Activated CD8-positive, alpha-beta memory T cell treated with anti-CD3 and anti-CD28 coated beads for 4 hours (primary cell): Measurements from ENCODE around the gene RPL18A.

ENCODE experiments used
- DNase-seq, 2 donors: peaks; one replicate each; pipeline ENCODE4 v3.0.0-alpha.2; 2020; ENCODE audit warnings: low read depth in 2 of 2

Gene RPL18A

DNA sequence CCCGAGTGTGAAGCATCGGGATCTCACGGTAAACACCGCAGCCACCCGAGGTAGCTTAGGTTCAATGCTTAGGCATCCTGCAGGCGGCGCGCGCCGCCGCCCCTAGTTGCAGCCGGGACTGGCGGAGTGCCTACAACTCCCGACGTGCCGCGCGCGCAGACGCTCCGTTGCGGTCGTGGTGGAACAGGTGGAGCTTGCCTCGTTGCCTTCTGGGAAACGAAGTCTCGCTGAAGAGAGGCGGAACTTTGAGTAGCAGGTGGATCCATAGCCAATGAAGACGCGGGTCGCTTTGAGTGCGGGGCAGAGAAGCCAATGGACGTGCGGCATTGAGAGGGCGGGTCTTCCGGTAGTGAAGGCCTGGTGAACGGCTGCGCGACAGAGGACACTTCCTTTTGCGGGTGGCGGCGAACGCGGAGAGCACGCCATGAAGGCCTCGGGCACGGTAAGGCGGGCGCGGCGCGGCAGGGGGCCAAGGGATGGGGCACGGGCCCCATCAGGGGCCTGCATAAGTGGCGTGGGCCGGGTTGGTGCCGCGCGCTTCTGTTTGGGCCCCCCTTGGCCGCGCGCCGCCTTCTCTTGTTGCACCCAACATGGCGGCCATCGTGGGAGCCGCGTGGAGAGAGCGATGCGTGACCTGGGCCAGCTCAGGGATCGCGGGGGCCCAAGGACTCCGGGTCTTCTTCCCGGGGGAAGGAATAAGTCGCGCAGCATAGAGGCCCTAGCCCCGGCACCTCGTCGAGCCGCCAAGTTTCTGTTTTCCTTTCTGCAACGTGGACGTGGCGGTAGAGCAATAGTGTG, at the start of gene RPL18A:
RPL18A (plus strand) TSS at position 378 of the 798 bp plus-strand sequence; CDS start at position 425, 47 bp downstream.
- peak; percentile 97 to 99 for DNase-seq

GRCh38 chr19:17811103-17811502, 48.6 kb upstream of the RPL18A start:
- DNase-seq: no peak

GRCh38 chr19:17811681-17812080, 48.0 kb upstream of the RPL18A start:
- no peak for DNase-seq

GRCh38 chr19:17812099-17812498, 47.6 kb upstream of the RPL18A start:
- DNase-seq: no peak

DNA sequence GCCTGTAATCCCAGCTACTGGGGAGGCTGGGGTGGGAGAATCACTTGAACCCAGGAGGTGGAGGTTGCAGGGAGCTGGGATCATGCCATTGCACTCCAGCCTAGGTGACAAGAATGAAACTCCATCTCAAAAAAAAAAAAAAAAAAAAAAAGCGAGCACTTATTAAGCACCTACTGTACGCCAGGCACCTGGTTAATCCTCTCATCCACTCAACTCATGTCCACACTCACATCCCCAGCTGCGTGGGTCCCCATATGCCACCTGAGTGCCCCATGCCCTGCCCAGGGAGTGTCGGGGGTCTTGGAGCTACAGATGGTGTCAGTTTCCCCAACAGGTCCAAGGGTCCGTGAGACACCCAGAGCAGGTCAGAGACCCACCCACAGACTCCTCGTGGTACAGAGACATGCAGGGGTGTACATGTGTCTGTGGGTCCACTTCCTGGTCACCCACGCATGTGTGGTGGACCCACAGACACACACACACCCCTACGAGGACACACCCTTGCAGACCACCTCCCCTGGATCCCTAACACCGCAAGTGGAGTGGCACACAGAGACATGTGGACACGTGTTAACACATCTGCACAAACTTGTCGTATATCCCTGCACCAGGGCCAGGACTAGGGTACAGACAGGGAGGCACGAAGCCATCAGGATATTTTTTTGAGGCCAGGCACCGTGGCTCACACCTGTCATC, 41.9 kb upstream of the RPL18A start:
- DNase-seq: no peak

DNA sequence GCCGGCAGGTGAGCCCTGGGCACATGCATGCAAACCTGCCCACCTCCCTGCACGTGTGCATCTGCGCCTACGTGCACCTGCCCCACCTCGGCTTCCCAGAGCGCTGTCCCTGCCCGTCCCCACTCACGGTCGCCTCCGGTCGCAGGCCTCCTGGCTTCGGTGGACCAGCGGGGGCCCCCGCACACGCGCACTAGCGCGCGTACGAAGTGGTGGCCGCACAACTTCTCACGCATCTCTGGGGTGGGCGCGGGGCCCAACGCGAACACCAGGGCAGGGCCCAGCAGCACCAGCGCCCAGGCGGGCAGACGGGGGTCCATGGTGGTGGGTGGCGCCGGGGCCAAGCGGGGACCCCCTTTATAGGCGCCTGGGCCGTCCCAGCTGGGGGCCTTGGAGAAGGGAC, 38.5 kb upstream of the RPL18A start, which contains the start of gene INSL3:
INSL3 (minus strand) TSS at position 330 of the 400 bp plus-strand sequence; CDS start at position 317, 13 bp downstream.
- DNase-seq: no peak

- no peak for DNase-seq
These were observed 35.4 kb upstream of the RPL18A start for GRCh38 chr19:17824339-17824738.

DNA sequence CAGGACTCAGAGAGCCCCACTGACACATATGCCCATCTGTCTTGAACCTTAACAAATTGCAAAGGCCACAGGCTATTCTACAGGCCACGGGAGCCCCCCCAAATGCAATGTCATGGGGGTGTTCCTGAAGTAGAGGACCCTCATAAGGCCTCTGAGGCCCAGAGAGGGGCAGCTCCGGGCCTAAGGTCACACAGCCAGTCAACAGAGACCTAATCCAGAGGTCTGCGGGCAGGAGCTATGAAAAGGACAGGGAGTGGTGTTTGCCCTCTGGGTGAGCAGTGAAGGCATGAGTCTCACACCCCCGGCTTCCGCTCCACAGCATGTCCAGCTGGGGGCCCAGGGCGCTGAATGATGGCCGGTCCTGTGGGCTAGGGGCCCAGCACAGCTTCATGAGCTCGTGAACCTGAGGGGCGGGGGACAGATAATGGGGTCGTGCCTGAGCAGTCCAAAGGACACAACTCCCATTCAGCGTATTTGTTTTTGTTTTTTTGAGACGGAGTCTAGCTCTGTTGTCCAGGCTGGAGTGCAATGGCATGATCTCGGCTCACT, 33.1 kb upstream of the RPL18A start:
- DNase-seq: no peak

- no peak for DNase-seq
These were observed 29.7 kb upstream of the RPL18A start for GRCh38 chr19:17829855-17830566.

- no peak for DNase-seq
These were observed 28.9 kb upstream of the RPL18A start for GRCh38 chr19:17830567-17831418.

DNA sequence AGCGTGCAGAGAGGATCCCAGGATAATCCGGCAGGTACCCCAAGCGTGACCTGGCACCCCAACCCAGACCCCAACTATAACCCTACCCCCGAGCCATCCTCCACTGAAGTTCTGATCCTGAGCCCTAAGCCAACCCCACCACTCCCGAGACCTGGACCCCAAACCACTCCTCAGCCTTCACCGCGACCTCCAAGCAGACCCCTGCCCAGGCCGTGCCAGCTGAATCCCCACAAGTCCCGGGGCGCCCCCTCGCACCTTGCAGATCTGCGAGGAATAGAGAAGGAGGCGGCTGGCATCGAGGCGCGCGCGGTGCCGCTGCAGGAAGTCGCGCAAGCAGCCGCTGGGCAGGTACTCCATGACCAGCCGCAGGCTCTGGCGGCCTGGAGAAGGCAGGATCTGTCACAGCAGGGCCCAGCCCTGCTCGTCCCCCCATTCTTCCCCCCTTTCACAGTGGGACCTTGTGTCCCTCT, 28.3 kb upstream of the RPL18A start:
- no peak for DNase-seq

- no peak for DNase-seq
These were observed 27.1 kb upstream of the RPL18A start for GRCh38 chr19:17832443-17833208.

DNA sequence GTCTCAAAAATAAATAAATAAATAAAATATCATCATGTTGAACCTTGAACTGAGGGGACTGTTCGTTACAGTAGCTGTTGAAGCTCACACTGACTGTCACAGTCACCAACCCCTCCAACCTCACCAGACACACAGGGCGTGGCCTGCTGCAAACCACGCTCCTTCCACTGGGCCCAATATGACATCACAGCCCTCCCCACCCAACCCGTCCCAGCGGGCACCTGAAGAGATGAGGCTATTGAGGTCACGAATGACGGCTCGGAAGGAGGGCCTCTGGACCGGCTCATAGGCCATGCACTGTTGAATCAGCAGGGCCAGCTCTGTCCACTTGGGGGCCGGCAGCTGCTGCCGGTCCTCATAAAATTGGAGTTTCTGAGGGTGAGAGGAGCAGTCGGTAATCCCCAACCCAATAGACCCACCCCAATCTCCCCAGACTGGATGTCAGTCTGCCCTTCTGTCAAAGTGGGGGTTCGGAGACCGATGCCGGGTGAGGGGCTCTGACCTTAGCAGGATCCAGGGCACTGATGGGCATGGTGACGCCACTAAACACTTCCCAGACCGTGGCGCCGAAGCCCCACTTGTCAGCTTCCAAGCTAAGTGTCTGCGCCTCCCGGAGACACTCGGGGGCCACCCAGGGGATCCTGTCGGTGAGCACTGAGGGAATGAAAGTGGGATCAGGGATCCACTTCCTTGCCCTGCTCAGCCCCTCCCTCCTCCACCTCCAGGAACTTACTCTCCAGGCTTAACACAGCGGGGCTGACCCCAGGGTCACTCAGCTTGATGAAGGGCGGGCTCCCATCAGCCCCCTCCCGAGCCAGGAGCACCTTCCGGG, 25.1 kb upstream of the RPL18A start:
- no peak for DNase-seq

GRCh38 chr19:17835182-17836006, 24.3 kb upstream of the RPL18A start:
- no peak for DNase-seq

DNA sequence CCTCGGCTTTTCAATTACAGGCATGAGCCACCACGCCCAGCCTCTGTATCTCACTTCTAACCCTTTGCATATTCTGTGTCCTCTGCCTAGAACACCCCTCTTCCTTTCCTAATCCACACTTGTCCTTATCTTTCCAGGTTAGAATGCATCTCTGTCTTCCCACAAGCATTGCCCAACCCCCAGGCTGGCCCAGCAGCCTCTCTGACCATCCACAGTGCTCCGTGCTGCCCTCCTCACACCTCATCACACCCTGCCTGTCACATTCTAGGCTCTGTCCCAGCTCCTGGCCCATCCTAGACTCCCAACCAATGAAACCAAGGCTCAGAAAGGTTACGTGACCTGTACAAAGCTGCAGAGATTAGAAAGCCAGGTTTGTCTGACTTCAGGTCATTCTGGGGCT, 23.2 kb upstream of the RPL18A start:
- no peak for DNase-seq

DNA sequence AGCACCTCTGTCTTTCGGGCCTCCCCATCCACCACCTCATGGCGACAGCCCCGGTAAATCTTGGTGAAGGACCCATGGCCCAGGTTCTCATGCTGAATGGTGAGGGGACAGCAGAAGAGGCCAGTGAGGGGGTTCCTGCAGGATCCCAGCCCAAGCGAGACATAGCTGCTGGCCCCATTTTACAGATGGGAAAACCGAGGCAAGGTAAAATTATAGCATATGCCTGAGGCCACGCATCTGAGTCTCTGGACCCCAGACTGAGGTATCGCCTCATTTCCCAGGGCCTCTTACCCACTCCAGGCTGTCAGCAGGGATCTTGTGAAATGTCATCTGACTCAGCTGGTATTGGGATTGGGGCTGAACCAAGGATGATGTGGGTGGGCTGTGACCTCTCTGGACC, 21.7 kb upstream of the RPL18A start:
- no peak for DNase-seq

GRCh38 chr19:17840019-17840418, 19.7 kb upstream of the RPL18A start:
- DNase-seq: no peak

- DNase-seq: no peak
These were observed 18.3 kb upstream of the RPL18A start for GRCh38 chr19:17841371-17841809.
